Lung (tissue), 12 donors: ENCODE results near the gene TEX50. TPM values are rescaled to one million over a fixed set of nuclear protein-coding genes. Genes with fewer than 3 reads are reported as not detected.
A peak's percentile ranks its signal among the peaks of the same experiment; 100 is the strongest.
"Not testable (repeated sequence)": the region's sequence is repeated elsewhere in the genome, so short reads cannot be mapped to it uniquely, and the experiment has no call there.

Source experiments
- ATAC-seq: fragments of 200-7000 bp; cut with Tn5 transposase; one replicate; pipeline ENCODE4 v1.9.1; 2020; ENCODE audit warnings: moderate number of reproducible peaks; ENCODE audit not compliant: insufficient read depth, low FRiP score
- DNase-seq, 3 donors: peaks; one replicate each; pipeline ENCODE4 v3.0.0-alpha.2; 2013 to 2017
- H3K27ac ChIP-seq, 2 donors: one replicate each; pipeline ENCODE4 v1.5.1; 2013; ENCODE audit warnings: mild to moderate bottlenecking in 2 of 2, moderate library complexity in 2 of 2, control low read depth in 1 of 2, inconsistent platforms in 1 of 2, low read depth in 1 of 2, low read length in 1 of 2
- H3K27me3 ChIP-seq, 3 donors: one replicate each; pipeline ENCODE4 v1.5.1; 2013; ENCODE audit warnings: low read length in 2 of 3; ENCODE audit not compliant: control insufficient read depth in 3 of 3, insufficient read depth in 3 of 3
- H3K36me3 ChIP-seq, 4 donors: one replicate each; pipeline ENCODE4 v1.5.1; 2013; ENCODE audit warnings: low read length in 4 of 4, mild to moderate bottlenecking in 1 of 4, moderate library complexity in 1 of 4; ENCODE audit not compliant: control insufficient read depth in 4 of 4, insufficient read depth in 4 of 4
- H3K4me1 ChIP-seq, 5 donors: one replicate each; pipeline ENCODE4 v1.5.1; 2013; ENCODE audit warnings: low read length in 5 of 5, mild to moderate bottlenecking in 2 of 5, moderate library complexity in 1 of 5; ENCODE audit not compliant: control insufficient read depth in 5 of 5, insufficient read depth in 5 of 5
- H3K4me3 ChIP-seq: one replicate; pipeline ENCODE4 v1.5.1; 2013; ENCODE audit warnings: mild to moderate bottlenecking, control low read depth, moderate library complexity
- H3K9ac ChIP-seq, 2 donors: one replicate each; pipeline ENCODE4 v1.5.1; 2013; ENCODE audit warnings: low read length in 2 of 2, control low read depth in 1 of 2; ENCODE audit not compliant: insufficient read depth in 1 of 2
- H3K9me3 ChIP-seq, 4 donors: one replicate each; pipeline ENCODE4 v1.5.1; 2013; ENCODE audit warnings: low read length in 3 of 4, mild to moderate bottlenecking in 1 of 4, moderate library complexity in 1 of 4; ENCODE audit not compliant: control insufficient read depth in 4 of 4, insufficient read depth in 3 of 4
- CTCF ChIP-seq: IDR thresholded peaks from 2 replicates; pipeline ENCODE4 v1.5.1; 2012; ENCODE audit warnings: mild to moderate bottlenecking; ENCODE audit errors: control extremely low read depth, extremely low read depth
- WGBS, 2 donors: extraction: QIAGEN DNeasy Blood & Tissue Kit; methylation state at CpG; one replicate each; pipeline ENCODE4 v1.1.7; 2013; 5-methylcytosine and 5-hydroxymethylcytosine counted together
- polyA plus RNA-seq, 2 donors: library from polyadenylated mRNA; stranded (reverse); fragments of 200-250 nt; gene quantifications; one replicate each; pipeline ENCODE4 v1.2.1, GENCODE V29; 2013
- total RNA-seq, 2 donors: library from RNA; depleted of rRNA in 1 of 2; stranded (reverse); fragments of >200 nt in 1 of 2; gene quantifications; one replicate each; pipeline ENCODE4 v1.2.1, GENCODE V29; 2014 to 2021
- donor health status: control.
- donor health status: control.
- donor health status: Bipolar disorder and iron deficiency.
- donor health status: healthy.
- donor health status: DM: yes; HTN: yes; CAD: no.

Gene TEX50
- total and polyA plus RNA-seq, 4 donors: not detected

GRCh38 chr1:173663159-173663558 is 28.0 kb downstream of the TEX50 start:
- H3K4me3 ChIP-seq: no peak overlapping the region
- DNase-seq: no peak
- H3K27me3 ChIP-seq: no peaks in the 10 kb centered on the region
- ATAC-seq: no peak
- H3K36me3 ChIP-seq: no peaks in the 10 kb centered on the region
- H3K4me1 ChIP-seq: no peaks in the 10 kb centered on the region
- TF ChIP-seq CTCF: no peak
- no peaks in the 10 kb centered on the region for H3K9me3 ChIP-seq
- WGBS, 2 donors: 66 to 73% methylated on average over 3 of the region's 3 CpGs
- no peak overlapping the region for H3K27ac ChIP-seq
- no peak overlapping the region for H3K9ac ChIP-seq

- H3K4me1 ChIP-seq: no peaks in the 10 kb centered on the region
- H3K36me3 ChIP-seq: no peaks in the 10 kb centered on the region
- DNase-seq (no peak), ATAC-seq (no peak)
- no peak overlapping the region for H3K27ac ChIP-seq
- 91 to 94% methylated on average over 3 of the region's 3 CpGs for WGBS, 2 donors
- H3K9ac ChIP-seq: no peak overlapping the region
- no peak for TF ChIP-seq CTCF
- H3K9me3 ChIP-seq: no peaks in the 10 kb centered on the region
- H3K27me3 ChIP-seq: peaks cover 0 to 7% (median 0%) of the 10 kb centered on the region in 3 donors
- no peak overlapping the region for H3K4me3 ChIP-seq
Observed at GRCh38 chr1:173666646-173667045, 31.5 kb downstream of the TEX50 start.

DNA sequence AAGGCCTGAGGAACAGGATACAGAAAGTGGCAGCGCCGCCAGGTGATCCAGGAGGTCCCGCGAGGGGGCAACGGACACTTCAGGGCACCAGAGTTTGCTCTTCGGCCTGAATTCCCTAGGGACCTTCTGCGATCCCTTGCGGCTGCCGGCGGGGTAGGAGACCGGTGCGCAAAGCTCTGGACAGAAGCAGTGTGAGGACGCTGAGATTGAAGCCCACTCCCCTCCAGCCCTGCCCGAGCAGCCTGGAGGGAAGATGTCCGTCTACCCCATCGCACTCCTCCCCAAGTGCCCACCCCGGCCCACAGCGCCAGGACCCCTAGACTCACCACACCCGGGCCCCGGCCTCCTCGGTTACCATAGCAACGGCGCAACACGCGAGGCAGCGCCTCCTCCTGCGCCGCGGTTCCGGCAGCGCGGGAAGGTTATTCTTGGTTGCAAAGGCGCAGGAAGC is 34.4 kb downstream of the TEX50 start, which contains the start of gene ANKRD45:
ANKRD45 (minus strand) TSS at position 361 of the 451 bp plus-strand sequence. CDS start 10,433 bp downstream, outside the sequence.
- no peak for TF ChIP-seq CTCF
- DNase-seq: peak; percentile 81 to 88 (median 86)
- H3K4me1 ChIP-seq: no peaks in the 10 kb centered on the region
- no peaks in the 10 kb centered on the region for H3K36me3 ChIP-seq
- no peak within 1 kb of the TSS for H3K4me3 ChIP-seq
- ATAC-seq: peak; percentile 56
- H3K9ac ChIP-seq: peak within 1 kb of the TSS in 1 of 2 donors; percentile 61
- H3K9me3 ChIP-seq: no peaks in the 10 kb centered on the region
- H3K27ac ChIP-seq: no peak within 1 kb of the TSS
- H3K27me3 ChIP-seq: peaks cover 0 to 7% (median 0%) of the 10 kb centered on the region in 3 donors
- 2 to 4% methylated on average over 33 of the region's 33 CpGs for WGBS, 2 donors

DNA sequence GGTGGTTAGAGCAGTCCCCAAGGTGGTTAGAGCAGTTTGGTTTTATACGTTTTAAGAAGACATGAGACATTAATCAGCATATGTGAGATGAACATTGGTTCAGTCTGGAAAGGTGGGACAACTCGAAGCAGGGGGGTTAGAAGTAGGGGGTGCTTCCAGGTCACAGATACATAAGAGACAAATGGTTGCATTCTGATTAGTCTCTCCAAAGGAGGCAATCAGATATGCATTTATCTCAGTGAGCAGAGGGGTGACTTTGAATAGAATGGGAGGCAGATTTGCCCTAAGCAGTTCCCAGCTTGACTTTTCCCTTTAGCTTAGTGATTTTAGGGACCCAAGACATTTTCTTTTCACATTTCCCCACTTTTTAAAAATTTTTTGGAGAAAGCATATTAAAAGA is 39.4 kb downstream of the TEX50 start:
- not testable (repeated sequence) for ATAC-seq, H3K9ac ChIP-seq

GRCh38 chr1:173680152-173680551 is 45.0 kb downstream of the TEX50 start:
- not testable (repeated sequence) for H3K36me3 ChIP-seq, H3K4me3 ChIP-seq, H3K9me3 ChIP-seq, H3K27ac ChIP-seq, ATAC-seq, H3K9ac ChIP-seq, H3K27me3 ChIP-seq, H3K4me1 ChIP-seq, DNase-seq
- WGBS, 2 donors: 89 to 90% methylated on average over 5 of the region's 5 CpGs

More for the DNA sequence above, 39.4 kb downstream of the TEX50 start:
- not testable (repeated sequence) for H3K4me1 ChIP-seq, H3K27me3 ChIP-seq, H3K27ac ChIP-seq, DNase-seq, H3K36me3 ChIP-seq, H3K9me3 ChIP-seq, H3K4me3 ChIP-seq
- WGBS, 2 donors: 80 to 85% methylated on average over 2 of the region's 2 CpGs
